Fibroblast of the aortic adventitia (primary cell): ENCODE measurements around the gene STRA6. TPM values are rescaled to one million over a fixed set of nuclear protein-coding genes. Genes with fewer than 3 reads are reported as not detected.

ENCODE experiments used
- DNase-seq: peaks from one replicate; pipeline ENCODE4 v3.0.0-alpha.2; 2010; ENCODE audit warnings: low read depth
- H3K4me3 ChIP-seq: 2 replicates; pipeline ENCODE4 v1.5.1; 2011; ENCODE audit warnings: low read depth, mild to moderate bottlenecking, control low read depth, low read length, moderate library complexity
- CTCF ChIP-seq: IDR thresholded peaks from 2 replicates; pipeline ENCODE4 v1.5.1; 2011; ENCODE audit warnings: mild to moderate bottlenecking, low read length, control low read depth, inconsistent platforms; ENCODE audit not compliant: insufficient read depth
- total RNA-seq: library from RNA; depleted of rRNA; stranded (reverse); fragments of >200 nt; gene quantifications from 2 replicates; pipeline ENCODE4 v1.2.3, GENCODE V29; 2012; ENCODE audit warnings: low replicate concordance

STRA6 gene
- total RNA-seq, 1 donor: 0.18 TPM

DNA sequence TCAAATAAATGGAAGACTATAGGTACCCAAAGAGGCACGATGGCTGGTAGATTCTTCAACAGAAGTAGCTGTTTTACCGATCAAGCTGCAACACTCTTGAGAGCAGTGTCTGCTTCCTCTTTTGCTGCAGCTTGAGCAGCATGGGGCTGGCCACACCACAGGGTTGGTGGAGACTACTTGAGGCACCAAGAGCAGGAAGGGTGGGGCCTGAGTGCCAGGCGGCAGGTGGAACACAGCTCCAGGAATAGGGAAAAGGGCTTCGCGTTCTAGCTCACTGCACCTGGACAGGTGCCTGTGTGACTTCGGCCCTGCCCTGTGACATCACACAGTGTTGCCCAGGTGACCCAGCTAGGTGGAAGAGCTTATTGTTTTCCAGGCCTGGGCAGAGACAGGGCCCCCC lies 33.4 kb upstream of the STRA6 start, which contains the start of gene CCDC33:
Gene CCDC33 (plus strand): TSS at position 365 of the 400 bp plus-strand sequence. CDS start 394 bp downstream, outside the sequence.
- DNase-seq: no peak
- TF ChIP-seq CTCF: no peak
- no peak within 1 kb of the TSS for H3K4me3 ChIP-seq

DNA sequence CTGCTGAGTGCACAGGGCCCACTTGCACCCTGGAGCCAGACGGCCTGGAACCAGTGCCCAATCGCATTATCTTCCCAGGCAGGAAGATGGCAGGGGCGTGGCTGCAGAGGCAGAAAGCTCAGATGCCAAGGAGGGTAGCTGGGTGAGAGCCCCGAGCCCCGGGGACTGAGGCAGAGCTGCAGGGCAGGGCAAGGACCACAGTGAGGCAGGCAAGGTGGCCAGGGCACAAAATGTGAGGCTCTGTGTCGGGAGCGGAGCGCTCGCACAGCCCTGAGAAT lies 31.9 kb upstream of the STRA6 start:
- no peak for TF ChIP-seq CTCF
- DNase-seq: no peak
- H3K4me3 ChIP-seq: no peak overlapping the region

- DNase-seq: peak; percentile 14
- TF ChIP-seq CTCF: no peak
- H3K4me3 ChIP-seq: no peak overlapping the region
Observed at GRCh38 chr15:74233851-74234597, 31.4 kb upstream of the STRA6 start.

- DNase-seq: no peak
- H3K4me3 ChIP-seq: no peak overlapping the region
- no peak for TF ChIP-seq CTCF
Observed at GRCh38 chr15:74233373-74233772, 30.8 kb upstream of the STRA6 start.

- no peak for DNase-seq
- no peak overlapping the region for H3K4me3 ChIP-seq
- TF ChIP-seq CTCF: no peak
Observed at GRCh38 chr15:74231475-74231874, 28.9 kb upstream of the STRA6 start.

DNA sequence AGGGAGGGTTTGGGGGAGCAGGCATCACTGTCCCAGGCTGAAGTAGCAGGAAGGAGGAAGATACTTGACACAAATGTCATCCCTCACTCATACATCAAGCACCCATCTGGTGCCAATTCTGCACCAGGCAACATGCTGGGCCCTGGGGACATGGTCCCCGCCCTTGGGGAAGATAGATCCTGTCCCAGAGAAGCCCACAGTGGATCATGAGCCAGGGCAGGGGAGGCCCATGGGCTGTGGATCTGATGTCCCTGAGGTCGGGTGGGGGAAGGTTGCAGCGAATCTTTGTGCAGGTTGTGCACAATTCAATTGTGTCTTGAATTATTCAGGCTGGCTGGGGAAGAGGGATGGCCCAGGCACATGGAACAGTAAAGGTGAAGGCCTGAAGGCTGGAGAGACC lies 27.1 kb upstream of the STRA6 start:
- no peak for TF ChIP-seq CTCF
- DNase-seq: no peak
- H3K4me3 ChIP-seq: no peak overlapping the region

GRCh38 chr15:74228723-74229081 lies 26.1 kb upstream of the STRA6 start:
- no peak for DNase-seq

More at GRCh38 chr15:74228723-74229081, 26.1 kb upstream of the STRA6 start:
- H3K4me3 ChIP-seq: no peak overlapping the region
- TF ChIP-seq CTCF: no peak
